GM19324 (cell line): ENCODE measurements around the gene RBM20.
A peak's percentile ranks its signal among the peaks of the same experiment; 100 is the strongest.
"Not testable (repeated sequence)": the region's sequence is repeated elsewhere in the genome, so short reads cannot be mapped to it uniquely, and the experiment has no call there.

Experiments
- ATAC-seq: cut with Tn5 transposase; IDR thresholded peaks from one replicate; pipeline ENCODE4 v1.9.1; 2021; ENCODE audit warnings: mild to moderate bottlenecking, moderate library complexity; ENCODE audit not compliant: unreplicated experiment, low FRiP score

The RBM20 gene

GRCh38 chr10:110756876-110757275, 112.7 kb downstream of the RBM20 start:
- ATAC-seq, result no peak

GRCh38 chr10:110757586-110757985, 113.5 kb downstream of the RBM20 start:
- no peak for ATAC-seq

GRCh38 chr10:110758128-110758765, 114.1 kb downstream of the RBM20 start:
- no peak for ATAC-seq

- ATAC-seq, result no peak
Observed at GRCh38 chr10:110758898-110759297, 114.8 kb downstream of the RBM20 start.

- ATAC-seq, result no peak
Observed at GRCh38 chr10:110759523-110759922, 115.4 kb downstream of the RBM20 start.

- no peak for ATAC-seq
Observed at GRCh38 chr10:110762109-110762848, 118.1 kb downstream of the RBM20 start.

GRCh38 chr10:110762849-110763211, 118.7 kb downstream of the RBM20 start:
- ATAC-seq, result no peak

GRCh38 chr10:110764378-110764777, 120.2 kb downstream of the RBM20 start:
- no peak for ATAC-seq

GRCh38 chr10:110764793-110765512, 120.8 kb downstream of the RBM20 start:
- ATAC-seq, result no peak

GRCh38 chr10:110765513-110766319, 121.6 kb downstream of the RBM20 start:
- no peak for ATAC-seq

GRCh38 chr10:110767601-110768000, 123.5 kb downstream of the RBM20 start:
- not testable (repeated sequence) for ATAC-seq

GRCh38 chr10:110770243-110770642, 126.1 kb downstream of the RBM20 start:
- ATAC-seq, result no peak

- ATAC-seq, result no peak
Observed at GRCh38 chr10:110771486-110771885, 127.3 kb downstream of the RBM20 start.

GRCh38 chr10:110771991-110772390, 127.9 kb downstream of the RBM20 start:
- no peak for ATAC-seq

GRCh38 chr10:110772454-110773025, 128.4 kb downstream of the RBM20 start:
- ATAC-seq, result no peak

- ATAC-seq, result no peak
Observed at GRCh38 chr10:110773693-110774068, 129.5 kb downstream of the RBM20 start.

GRCh38 chr10:110774069-110775019, 130.2 kb downstream of the RBM20 start:
- ATAC-seq, result peak; percentile 90

GRCh38 chr10:110775020-110775375, 130.9 kb downstream of the RBM20 start:
- no peak for ATAC-seq

- ATAC-seq, result no peak
Observed at GRCh38 chr10:110775406-110775805, 131.3 kb downstream of the RBM20 start.
